Measurements from ENCODE around the gene DNAJC3.
"Not testable (repeated sequence)": the region's sequence is repeated elsewhere in the genome, so short reads cannot be mapped to it uniquely, and the experiment has no call there.

DNAJC3 gene

DNA sequence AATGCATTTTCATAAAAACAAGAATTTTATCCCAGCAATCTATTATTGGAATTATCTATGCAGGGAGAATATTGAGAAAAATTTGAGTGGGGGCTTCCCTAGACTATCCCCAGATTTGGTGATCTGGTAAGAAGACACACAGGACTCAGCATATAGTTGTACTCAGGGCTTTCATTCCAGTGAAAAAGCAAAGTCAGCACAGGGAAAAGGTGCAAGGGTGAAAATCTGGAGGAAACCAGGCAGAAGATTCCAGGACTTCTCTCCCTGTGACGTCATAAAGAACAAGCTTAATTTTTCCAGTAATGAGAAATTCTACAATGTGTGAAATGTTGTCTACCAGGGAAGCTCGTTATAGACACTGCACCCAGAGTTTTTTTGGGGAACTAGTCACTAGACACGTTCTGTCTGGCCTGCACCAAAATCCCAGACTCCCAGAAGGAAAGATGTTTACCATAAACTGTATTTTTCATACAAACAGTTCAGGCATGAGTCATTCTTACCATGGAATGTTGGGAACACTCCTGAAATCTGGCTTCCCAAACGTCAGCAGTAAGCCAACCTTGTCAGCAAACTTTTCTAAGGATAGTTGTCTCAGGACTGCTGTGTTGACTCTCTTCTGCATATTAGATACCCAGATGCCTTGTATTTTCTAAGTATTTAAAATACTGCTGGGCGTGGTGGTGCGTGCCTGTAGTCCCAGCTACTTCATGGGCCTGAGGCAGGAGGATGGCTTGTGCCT lies 107.4 kb downstream of the DNAJC3 start:
- TF ChIP-seq, protein P1, sequence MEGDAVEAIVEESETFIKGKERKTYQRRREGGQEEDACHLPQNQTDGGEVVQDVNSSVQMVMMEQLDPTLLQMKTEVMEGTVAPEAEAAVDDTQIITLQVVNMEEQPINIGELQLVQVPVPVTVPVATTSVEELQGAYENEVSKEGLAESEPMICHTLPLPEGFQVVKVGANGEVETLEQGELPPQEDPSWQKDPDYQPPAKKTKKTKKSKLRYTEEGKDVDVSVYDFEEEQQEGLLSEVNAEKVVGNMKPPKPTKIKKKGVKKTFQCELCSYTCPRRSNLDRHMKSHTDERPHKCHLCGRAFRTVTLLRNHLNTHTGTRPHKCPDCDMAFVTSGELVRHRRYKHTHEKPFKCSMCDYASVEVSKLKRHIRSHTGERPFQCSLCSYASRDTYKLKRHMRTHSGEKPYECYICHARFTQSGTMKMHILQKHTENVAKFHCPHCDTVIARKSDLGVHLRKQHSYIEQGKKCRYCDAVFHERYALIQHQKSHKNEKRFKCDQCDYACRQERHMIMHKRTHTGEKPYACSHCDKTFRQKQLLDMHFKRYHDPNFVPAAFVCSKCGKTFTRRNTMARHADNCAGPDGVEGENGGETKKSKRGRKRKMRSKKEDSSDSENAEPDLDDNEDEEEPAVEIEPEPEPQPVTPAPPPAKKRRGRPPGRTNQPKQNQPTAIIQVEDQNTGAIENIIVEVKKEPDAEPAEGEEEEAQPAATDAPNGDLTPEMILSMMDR (IDR thresholded peaks at IDR 0.05; ENCODE audit: extremely low read depth, missing control alignments), result no peak
- DNase-seq (ENCODE audit: low spot score), result no peak

DNA sequence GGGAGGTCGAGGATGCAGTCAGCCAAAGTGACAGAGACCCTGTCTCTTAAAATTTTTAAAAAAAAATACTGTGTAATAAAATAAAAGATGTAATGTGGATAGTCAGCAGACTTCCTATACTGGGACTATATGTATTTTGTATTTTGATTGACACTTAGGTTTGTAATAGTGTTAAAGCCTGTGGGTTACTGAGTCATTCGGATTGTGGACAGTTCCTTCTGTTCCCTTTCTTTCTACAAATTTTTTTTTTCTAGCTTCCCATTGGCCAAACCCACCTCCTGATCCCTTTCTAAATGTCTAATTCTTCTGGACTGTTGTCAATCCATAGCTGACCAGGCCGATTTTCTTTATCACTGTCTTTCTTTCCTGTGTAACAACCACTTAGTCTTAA lies 108.0 kb downstream of the DNAJC3 start:
- DNase-seq (ENCODE audit: low spot score), result no peak
- TF ChIP-seq, protein P1 (IDR thresholded peaks at IDR 0.05; ENCODE audit: extremely low read depth, missing control alignments), result no peak

DNA sequence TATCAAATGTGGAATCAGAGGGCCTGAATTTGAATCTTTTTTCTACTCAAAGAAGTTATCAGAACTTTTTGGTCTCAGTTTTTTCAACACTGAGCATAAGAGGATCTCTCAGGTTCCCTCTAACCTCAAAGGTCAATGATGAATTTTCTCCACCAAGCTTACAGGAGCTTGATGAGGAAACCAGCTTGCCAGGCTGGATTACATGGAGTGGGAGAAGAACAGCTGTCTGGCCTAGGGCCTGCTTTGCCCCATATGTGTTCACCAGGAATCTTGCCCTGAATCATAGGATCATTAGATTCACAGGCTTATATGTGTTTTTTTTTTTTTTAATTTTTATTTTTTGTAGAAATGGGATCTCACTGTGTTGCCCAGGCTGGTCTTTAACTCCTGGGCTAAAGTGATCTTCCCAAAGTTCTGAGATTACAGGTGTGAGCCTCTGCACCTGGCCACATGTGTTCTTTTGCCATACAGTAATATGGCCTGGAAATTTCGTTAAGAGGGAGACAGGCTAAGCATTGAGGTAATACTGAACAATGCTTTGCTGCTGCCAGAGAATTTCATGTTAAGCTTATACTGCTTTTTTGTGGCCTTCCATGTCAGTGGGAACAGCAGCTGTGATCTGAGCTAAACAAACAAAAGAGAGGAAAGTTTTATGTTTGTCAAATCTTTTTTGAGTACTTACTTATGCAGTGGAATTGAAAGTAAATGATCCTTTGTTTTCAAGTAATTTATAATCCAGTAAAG lies 110.6 kb downstream of the DNAJC3 start:
- no peak for DNase-seq (ENCODE audit: low spot score)
- TF ChIP-seq, protein P1 (IDR thresholded peaks at IDR 0.05; ENCODE audit: extremely low read depth, missing control alignments), result no peak

- TF ChIP-seq, protein P1 (IDR thresholded peaks at IDR 0.05; ENCODE audit: extremely low read depth, missing control alignments), result no peak
- no peak for DNase-seq (ENCODE audit: low spot score)
These were observed 111.1 kb downstream of the DNAJC3 start for GRCh38 chr13:95788100-95788463.

DNA sequence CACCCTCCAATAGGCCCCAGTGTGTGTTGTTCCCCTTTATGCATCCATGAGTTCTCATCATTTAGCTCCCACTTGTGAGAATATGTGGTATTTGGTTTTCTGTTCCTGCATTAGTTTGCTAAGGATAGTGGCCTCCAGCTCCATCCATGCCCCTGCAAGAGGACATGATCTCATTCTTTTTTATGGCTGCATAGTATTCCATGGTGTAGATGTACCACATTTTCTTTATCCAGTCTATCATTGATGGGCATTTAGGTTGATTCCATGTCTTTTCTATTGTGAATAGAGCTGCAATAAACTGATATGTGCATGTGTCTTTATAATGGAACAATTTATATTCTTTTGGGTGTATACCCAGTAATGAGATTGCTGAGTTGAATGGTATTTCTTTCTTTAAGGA lies 112.4 kb downstream of the DNAJC3 start:
- DNase-seq (ENCODE audit: low spot score), result not testable (repeated sequence)

- no peak for DNase-seq (ENCODE audit: low spot score)
- TF ChIP-seq, protein P1 (IDR thresholded peaks at IDR 0.05; ENCODE audit: extremely low read depth, missing control alignments), result no peak
These were observed 114.3 kb downstream of the DNAJC3 start for GRCh38 chr13:95791084-95791722.

- DNase-seq (ENCODE audit: low spot score), result no peak
- TF ChIP-seq, protein P1 (IDR thresholded peaks at IDR 0.05; ENCODE audit: extremely low read depth, missing control alignments), result no peak
These were observed 116.1 kb downstream of the DNAJC3 start for GRCh38 chr13:95793018-95793555.

Data from GM20000 (cell line).